Amniotic stem cell (primary cell): ENCODE measurements around the gene RNASE13.
A peak's percentile ranks its signal among the peaks of the same experiment; 100 is the strongest.

Experiments used
- DNase-seq: peaks from one replicate; lab custom pipeline; 2025; lab: John Stamatoyannopoulos, UW

Gene RNASE13, protein sequence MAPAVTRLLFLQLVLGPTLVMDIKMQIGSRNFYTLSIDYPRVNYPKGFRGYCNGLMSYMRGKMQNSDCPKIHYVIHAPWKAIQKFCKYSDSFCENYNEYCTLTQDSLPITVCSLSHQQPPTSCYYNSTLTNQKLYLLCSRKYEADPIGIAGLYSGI

DNA sequence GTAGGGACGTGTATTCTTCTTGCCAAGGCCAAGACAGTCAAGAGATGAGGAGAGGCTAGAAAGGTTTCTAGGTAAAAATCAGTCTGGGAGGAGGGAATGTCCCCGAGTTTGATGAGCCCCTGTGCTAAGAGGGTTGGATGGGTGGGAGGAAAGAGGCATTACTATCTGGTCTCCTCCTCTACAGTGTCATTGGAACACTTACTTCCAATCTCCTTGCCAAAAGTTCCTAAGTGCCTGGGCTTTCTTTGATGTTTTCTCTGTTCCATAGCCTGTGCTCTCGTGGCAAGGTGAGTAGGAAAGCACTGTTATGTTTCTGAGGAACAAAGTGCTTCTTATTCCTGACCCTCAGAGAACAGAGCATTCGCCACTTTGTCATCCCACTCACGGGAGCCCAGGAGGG lies at the start of gene RNASE13:
Gene RNASE13 (minus strand): TSS at position 101 of the 400 bp plus-strand sequence. CDS start 519 bp downstream, outside the sequence.
- no peak for DNase-seq

DNA sequence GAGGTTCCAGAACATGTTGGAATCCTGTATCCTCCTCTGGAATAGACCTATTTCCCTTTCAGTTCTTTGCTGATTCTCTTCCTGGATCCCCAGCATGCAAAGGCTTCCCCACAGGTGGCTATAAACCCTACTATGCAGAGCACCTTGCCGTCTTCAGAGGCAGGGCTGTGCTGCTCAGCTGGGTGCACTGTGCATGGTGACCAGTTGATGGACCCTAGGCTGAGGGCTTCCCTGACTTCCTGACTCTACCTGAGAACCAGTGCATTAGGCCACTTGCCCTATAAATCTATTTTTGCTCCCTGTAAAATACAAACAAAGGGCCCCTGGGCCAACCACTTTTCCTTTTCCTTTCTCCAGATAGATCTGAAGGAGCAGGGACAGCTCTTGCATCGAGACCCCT lies 49.8 kb upstream of the RNASE13 start:
- no peak for DNase-seq

DNA sequence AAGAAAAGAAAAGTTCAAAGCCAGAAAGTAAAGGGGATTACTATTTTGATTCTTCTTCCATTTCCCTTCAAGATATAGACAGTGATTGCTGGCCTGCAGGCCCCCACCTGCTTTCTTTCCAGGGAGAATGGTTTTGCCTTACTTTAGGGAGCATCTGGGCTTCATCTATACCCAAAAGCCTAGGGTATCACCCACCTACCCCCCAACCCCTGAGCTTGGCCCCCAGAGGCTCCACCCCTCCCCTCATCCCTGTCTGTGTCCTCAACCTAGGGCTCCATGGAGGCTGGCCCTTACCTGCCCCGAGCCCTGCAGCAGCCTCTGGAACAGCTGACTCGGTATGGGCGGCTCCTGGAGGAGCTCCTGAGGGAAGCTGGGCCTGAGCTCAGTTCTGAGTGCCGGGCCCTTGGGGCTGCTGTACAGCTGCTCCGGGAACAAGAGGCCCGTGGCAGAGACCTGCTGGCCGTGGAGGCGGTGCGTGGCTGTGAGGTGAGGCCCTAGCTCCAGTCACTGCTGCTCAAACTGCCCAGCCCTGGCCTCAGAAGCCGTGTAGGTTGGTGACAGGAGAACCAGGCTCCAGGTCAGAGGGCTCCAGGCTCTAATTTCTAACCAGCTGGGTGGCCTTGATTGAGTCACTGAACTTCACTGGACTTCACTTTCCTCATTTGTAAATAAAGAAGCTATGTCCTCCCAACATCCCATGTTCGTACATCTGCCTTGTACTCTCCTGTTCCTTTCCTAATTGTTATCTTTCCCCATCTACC lies 49.1 kb upstream of the RNASE13 start:
- DNase-seq = no peak

DNA sequence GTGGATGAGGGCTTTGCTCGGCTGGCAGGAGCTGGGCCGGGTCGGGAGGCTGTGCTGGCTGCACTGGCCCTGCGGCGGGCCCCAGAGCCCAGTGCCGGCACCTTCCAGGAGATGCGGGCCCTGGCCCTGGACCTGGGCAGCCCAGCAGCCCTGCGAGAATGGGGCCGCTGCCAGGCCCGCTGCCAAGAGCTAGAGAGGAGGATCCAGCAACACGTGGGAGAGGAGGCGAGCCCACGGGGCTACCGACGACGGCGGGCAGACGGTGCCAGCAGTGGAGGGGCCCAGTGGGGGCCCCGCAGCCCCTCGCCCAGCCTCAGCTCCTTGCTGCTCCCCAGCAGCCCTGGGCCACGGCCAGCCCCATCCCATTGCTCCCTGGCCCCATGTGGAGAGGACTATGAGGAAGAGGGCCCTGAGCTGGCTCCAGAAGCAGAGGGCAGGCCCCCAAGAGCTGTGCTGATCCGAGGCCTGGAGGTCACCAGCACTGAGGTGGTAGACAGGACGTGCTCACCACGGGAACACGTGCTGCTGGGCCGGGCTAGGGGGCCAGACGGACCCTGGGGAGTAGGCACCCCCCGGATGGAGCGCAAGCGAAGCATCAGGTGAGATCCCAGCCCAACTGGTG lies 47.0 kb upstream of the RNASE13 start:
- DNase-seq = no peak

DNA sequence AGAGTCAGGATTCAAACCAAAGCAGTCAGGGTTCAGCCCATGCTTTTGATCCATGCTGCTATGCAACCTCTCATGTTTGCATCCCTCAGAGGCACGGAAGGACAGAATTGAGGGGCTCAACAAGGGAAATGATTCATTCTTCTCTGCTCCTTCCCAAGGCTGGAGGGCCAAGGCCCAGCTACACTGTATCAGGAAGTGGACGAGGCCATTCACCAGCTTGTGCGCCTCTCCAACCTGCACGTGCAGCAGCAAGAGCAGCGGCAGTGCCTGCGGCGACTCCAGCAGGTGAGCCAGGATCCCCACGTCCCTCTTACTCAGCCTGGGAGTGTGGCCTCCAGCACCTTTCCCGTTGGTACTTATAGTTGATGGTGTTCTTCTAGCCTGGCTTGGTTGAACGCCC lies 44.1 kb upstream of the RNASE13 start:
- no peak for DNase-seq

DNA sequence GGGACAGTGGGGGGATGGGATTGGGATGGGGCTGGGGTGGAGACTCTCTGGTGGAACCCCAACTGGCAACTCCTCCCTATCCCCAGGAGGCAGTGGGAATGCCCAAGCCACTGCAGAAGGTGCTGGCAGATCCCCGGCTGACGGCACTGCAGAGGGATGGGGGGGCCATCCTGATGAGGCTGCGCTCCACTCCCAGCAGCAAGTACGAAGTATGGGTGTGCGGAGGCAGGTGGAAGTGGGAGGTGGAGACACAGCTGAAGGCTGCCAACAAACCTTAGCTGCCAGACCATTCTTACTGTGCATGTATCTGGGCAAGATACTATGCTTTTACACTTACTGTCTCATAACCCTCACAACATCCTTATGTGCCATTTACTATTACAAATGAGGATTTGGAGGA lies 43.7 kb upstream of the RNASE13 start:
- DNase-seq = no peak

DNA sequence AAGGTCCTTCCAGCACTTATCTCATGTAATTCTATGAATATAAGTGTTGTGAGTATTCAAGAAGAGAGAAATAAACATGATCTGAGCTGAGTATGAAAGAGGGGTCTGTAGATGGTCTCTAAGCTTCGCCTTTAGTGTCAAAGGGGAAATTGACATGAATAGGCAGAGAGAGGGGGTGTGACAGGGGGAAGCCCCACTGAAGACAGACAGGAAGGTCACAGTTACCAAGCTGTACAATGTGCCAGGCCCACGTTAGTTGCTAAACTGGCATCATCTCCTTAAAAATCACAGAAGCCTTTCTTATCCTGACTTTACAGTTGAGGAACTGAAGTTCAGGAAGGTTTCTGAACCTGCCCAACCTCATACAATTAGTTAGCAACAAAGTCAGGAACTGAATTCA lies 43.1 kb upstream of the RNASE13 start:
- DNase-seq = no peak

DNA sequence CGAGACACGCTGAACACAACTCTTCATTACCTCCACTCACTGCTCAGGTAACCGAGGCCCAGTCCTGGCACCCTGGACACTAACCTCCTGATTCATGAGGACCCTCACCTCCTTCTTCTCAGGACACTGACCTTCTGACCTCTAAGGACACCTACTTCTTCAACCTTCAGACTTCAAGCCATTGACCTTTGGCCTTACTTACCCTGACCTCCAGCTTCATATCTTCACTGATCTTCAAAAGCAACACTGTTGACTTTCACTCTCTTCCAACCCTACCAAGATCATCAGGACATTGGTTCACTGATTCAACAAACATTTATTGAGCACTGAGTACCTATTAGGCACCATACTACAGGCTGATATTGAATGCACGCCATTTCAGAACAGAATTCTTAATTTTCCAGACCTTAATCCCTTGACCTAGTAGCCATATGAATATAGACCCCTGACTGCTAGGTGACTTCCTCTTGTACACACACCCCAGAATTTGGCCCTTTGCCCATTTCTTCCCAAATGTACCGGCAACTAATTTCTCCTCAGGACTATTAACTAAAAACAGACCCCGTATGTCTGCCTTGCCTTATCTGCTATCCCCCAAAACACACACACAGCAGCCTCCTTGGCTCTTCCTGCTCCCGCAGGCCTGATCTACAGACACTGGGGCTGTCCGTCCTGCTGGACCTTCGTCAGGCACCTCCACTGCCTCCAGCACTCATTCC lies 41.3 kb upstream of the RNASE13 start:
- no peak for DNase-seq

DNA sequence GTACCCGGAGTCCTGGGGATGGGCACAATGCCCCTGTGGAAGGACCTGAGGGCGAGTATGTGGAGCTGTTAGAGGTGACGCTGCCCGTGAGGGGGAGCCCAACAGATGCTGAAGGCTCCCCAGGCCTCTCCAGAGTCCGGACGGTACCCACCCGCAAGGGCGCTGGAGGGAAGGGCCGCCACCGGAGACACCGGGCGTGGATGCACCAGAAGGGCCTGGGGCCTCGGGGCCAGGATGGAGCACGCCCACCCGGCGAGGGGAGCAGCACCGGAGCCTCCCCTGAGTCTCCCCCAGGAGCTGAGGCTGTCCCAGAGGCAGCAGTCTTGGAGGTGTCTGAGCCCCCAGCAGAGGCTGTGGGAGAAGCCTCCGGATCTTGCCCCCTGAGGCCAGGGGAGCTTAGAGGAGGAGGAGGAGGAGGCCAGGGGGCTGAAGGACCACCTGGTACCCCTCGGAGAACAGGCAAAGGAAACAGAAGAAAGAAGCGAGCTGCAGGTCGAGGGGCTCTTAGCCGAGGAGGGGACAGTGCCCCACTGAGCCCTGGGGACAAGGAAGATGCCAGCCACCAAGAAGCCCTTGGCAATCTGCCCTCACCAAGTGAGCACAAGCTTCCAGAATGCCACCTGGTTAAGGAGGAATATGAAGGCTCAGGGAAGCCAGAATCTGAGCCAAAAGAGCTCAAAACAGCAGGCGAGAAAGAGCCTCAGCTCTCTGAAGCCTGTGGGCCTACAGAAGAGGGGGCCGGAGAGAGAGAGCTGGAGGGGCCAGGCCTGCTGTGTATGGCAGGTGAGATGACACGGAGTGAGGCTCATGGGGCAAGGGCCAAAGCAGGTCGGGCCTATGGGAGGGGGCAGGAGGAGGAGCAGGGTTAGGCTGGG lies 40.0 kb upstream of the RNASE13 start:
- no peak for DNase-seq

DNA sequence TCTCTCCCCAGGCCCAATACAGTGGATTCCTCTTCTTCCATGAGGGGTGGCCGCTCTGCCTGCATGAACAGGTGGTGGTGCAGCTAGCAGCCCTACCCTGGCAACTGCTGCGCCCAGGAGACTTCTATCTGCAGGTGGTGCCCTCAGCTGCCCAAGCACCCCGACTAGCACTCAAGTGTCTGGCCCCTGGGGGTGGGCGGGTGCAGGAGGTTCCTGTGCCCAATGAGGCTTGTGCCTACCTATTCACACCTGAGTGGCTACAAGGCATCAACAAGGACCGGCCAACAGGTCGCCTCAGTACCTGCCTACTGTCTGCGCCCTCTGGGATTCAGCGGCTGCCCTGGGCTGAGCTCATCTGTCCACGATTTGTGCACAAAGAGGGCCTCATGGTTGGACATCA lies 39.3 kb upstream of the RNASE13 start:
- no peak for DNase-seq

DNA sequence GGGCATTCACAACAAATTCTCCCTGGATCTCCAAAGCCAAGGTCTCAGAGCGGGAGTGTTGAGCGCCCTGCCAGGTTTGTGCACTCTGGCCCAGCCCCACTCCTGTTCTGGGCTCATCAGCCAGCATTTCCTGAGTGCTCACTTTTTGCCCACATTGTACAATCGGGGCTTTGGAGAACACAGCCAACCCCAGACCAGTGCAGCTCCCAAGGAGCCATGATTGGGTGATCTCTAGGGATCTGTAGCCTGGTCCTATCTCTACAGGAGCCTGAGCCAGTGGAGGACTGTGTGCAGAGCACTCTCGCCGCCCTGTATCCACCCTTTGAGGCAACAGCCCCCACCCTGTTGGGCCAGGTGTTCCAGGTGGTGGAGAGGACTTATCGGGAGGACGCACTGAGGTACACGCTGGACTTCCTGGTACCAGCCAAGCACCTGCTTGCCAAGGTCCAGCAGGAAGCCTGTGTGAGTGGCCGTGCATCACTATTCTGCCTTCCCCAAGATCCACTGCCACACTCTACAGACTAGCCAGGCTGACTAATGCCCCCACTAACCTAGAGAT lies 38.3 kb upstream of the RNASE13 start:
- DNase-seq = no peak

DNA sequence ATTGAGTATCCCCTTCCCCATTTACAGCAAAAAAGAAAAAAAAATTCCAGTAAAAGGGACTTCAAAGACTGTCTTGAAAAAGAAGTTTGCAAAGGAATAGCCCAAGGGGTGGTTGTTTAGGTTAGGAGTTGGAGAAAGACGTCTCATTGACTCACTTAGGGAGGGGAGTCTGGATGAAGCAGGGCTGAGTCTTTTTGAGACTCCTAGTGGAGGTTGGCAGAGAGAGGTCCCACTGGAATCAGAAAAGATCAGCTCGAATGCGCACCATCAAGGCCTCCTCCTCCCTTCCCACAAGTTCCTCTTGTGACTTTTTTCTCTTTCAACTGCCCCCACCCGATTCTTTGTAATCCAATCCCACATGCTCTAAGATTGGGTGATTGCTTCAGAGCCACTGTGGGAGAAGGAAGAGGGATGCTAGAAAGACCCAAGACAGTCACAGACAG lies 37.4 kb upstream of the RNASE13 start:
- DNase-seq = no peak

DNA sequence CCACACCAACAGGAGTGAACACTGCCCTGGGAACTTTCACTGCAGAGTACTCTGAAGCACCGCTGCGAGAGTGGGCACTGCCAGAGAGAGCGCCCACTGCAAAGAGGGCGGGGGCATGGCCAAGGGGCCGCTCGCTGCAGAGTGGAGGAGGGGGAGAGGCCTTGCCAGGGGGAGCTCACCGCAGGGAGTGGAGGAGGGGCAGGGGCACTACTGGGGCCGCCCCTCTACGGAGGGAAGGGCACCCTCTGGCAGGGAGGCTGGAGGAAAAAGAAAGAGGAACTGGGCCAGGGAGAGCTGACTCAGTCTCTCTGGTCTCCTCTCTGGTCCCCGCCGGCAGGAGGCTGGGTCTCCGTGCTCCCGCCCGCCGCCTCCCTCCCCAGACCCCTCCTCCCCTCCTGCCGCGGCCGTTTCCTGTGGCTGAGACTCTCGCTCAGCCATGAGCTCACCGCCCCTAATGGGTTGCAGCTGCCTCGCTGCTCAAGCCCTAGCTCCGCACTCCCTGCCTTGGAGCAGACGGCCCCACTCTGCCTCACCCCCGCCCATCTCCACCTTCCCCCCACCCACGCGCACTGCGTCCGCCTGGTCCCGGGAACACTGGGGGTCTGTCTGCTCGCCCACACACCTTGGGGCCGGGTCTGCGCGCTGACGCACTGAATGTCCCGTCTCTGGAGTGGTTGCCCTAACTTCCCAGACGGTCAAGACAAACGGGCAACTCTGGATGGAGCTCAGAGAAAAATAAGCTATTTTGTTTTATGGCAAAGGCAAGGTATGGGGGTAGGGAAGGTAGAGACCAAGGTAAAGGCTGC lies 36.8 kb upstream of the RNASE13 start:
- DNase-seq = peak; percentile 87

DNA sequence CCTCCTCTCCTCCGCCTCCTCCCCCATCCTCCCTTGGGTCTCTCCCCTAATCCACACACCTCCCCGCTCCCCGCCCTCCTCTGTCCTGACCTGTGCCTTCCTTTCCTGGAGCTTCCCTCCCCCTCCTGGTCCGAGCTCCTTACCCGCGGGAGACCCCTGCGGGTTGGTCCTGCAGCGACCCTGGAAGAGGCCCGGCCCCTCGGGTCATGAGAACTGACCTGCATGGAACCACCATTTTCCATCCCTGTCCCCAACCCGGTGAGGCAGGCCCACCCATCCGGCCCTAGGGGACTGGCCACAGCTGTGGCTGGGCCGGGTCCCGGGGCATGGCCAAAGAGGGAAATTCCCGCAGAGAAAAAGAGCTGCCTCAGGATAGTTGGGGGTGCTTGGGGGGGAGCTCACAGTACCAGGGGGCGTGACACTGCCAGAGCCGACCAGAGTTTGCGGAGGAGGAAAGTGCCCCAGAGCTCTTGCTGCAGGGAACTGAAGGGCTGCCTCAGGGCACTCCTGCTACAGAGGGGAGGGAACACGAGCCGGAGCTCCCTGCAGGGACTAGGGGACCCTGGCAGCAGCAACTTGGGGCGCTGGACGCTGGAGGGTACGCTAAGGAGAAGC lies 36.1 kb upstream of the RNASE13 start:
- no peak for DNase-seq

DNA sequence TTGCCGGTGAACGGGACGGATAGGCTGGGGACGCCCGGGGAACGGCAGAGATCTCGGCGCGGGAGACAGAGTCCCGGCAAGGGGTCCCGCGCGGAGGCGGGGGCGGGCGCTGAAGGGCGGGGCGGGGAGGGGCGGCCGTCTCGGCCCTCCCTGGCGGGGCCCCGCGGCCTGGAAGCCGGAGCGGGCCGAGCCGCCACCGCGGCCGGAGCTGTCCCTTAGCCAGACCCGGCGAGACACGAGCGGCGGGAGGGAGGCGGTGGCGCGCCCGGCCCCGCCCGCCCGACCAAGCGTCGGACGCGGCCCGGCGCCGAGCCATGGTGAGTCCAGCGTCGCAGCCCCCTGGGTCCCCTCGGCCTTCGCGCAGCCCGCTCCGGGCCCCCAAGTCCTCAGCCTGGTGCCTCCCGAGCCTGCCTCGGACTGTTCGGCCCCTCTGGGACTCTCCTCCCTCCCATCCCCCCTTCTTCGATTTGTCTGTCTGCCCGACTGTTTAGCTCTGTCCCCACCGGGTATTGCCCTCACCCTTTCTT lies 35.5 kb upstream of the RNASE13 start, which contains the start of gene ARHGEF40:
Gene ARHGEF40 (plus strand): TSS at position 222 of the 527 bp plus-strand sequence. CDS start 93 bp downstream, at position 315.
- no peak for DNase-seq

DNA sequence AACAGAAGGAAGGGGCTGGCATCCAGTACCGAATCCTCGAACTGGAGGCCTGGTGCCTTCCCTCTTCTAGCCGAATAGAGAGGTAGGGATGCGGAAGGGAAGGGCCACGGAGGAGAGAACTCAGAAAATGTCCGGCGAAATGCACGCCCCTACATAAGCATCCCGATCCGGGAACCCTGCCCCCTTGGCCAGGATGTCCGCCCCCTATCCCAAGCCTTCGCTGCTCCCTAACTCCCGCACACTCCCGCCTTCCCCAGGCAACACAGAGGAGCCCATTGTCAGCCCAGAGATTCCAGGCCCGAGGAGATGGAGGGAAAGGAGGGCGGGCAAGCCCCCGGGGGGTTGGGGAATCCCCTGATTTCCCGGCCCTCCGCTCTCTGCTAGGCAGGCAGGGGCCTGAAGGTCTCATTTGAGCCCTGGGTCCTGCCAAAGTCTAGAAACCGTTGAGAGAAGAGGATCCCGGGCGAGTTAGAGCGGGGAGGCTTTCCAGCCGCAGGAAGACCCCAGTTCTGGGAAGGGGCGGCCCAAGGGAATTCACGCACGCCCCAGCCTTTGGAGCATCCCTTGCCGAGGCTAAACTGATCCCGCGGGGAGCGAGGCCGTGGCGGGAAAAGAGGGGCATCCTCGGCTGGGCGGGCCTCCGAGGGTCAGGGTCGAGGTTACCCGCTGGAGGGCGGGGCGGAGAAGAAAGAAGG lies 34.9 kb upstream of the RNASE13 start:
- no peak for DNase-seq

DNA sequence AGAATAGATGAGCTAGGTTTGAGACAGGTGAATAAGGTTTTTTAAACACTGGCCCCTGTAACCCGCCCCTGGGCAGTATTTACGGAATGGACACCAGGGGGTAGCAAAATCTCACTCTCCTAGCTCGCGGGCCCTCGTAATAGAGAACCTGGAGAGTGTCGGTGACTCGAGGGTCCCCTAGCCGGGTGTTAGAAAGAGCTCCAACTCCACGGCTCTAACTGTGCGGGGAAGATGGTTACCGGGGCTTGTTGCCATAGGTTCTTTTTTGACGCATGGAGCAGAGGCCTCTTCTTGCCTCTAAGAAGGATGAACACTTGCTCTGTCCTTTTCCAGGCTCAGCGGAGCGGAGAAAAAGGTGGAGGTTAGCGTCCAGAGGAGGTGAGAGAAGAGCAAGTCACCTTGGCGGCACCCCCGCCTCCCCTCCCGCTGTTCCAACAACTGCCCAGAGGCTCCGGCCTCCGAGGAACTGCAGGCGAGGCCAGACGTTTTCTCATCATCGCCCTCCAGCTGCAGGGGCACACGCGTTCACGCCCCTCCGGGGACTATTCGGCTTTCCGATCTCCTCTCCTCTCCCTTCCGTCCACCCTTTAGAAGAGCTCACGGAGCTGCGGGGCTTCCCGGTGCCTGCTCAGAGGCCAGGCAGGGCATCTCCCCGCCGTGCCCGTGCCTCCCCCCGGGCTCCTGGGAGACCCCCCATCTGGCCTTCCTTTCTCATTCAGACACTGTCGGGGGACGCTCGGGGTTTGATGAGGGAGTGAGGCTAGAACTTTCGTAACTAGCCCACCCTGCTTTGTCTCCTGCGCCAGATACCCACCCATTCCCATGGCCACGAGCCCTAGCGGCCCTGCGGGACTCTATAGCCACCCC lies 34.1 kb upstream of the RNASE13 start:
- DNase-seq = peak; percentile 49

DNA sequence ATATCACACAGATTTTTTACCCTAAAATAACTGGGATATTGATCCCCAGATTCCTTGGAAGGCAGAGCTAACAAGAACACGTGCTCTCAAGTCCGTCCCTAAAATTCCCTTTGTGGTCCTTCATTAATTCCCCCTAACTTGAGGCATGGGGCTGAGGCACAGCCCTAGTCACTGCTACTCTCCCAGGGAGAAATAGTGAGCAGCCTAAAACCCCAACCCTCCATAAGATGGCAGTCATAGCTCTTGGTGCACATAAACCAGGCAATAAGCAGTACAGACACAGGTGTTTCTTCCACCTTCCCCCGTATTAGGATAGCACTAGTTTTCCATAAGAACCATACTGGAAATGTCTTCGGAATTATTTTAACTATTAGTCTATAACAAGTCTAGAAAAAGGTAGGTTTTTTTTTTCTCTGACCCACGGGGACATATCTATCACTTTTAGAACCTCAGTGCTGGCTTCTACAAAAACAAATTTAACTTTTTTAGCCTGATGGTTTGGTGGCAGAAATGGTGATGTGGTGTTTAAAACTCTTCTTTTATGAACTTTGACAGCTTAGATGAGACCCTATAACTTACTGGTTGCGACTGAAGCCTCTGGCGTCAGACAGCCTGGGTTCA lies 32.4 kb upstream of the RNASE13 start:
- DNase-seq = no peak
